HFF-Myc (cell line): Measurements from ENCODE around the gene PRKG1.

Experiments used
- DNase-seq: peaks from one replicate; pipeline ENCODE4 v3.0.0-alpha.2; 2011; ENCODE audit warnings: low read depth; ENCODE audit errors: extremely low read depth
- H3K4me3 ChIP-seq: replicated peaks from 2 replicates; pipeline ENCODE4 v1.5.1; 2011; ENCODE audit warnings: low read depth, mild to moderate bottlenecking, control low read depth, low read length
- CTCF ChIP-seq: IDR thresholded peaks from 2 replicates; pipeline ENCODE4 v1.5.1; 2012; ENCODE audit warnings: mild to moderate bottlenecking, low read depth, low read length, control low read depth; ENCODE audit errors: missing control alignments

The PRKG1 gene

DNA sequence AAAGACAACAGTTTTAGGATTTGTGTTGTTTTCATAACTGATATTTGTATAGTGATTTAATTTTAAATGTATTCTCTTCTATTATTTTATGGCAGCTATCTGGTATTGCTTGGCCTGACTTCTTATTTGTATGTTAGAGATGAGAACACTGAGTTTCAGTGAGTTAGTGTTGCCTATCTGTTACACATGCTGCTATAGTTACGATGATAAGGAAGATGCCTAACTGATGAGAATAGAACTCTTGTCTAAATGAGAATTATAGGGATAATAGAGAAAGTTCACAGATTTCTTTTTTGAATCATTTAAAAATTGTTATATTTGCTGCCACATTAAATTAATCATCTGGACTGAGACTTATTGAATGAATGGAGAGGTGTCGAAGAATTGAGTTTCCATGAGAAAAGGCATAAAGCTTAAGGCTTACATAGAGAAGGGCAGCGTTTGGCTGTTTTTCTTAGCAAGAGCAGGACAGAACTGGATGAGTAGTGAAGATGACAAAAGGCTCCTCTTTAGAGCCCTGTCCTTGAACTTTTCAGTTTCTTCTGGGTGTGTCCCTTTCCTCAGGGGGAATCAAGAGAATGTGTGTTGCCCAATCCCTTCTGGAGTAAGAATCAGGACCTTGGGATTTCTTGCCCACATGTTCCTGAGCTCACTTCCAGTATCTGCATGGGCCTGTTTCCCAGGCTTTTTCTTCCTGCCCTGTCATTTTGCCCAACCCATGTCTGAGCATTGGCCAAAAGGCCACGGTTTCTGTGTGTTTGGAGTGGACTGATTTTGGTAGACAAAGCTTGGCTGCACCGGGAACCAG, 820.7 kb downstream of the PRKG1 start:
- no peak for DNase-seq
- no peak for TF ChIP-seq CTCF
- no peak overlapping the region for H3K4me3 ChIP-seq

GRCh38 chr10:51896849-51897248, 822.6 kb downstream of the PRKG1 start:
- no peak overlapping the region for H3K4me3 ChIP-seq
- peak; percentile 52 for DNase-seq
- no peak for TF ChIP-seq CTCF

DNA sequence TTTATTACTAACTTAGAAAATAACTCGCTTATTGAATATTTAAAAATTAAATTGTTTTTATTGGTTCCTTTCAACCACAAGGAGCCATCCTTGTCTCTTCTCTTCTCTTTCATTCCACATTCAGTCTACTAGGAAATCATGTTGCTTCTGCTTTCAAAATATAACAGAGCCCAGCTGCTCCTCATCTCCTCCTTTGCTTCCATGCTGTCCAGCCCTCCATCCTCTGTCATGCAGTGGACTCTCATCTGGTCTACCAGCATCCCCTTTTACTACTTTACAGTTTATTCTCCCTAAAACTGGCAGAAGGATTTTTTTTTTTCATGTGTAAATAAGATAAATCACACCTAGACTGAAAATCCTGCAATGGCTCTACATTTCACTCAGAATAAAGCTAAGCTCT, 823.3 kb downstream of the PRKG1 start:
- H3K4me3 ChIP-seq = no peak overlapping the region

GRCh38 chr10:51900180-51900579, 825.9 kb downstream of the PRKG1 start:
- no peak overlapping the region for H3K4me3 ChIP-seq
- no peak for TF ChIP-seq CTCF
- DNase-seq = no peak

More for the DNA sequence above, 823.3 kb downstream of the PRKG1 start:
- TF ChIP-seq CTCF = no peak
- DNase-seq = no peak

GRCh38 chr10:51903675-51904074, 829.4 kb downstream of the PRKG1 start:
- no peak for DNase-seq
- TF ChIP-seq CTCF = no peak
- H3K4me3 ChIP-seq = no peak overlapping the region

GRCh38 chr10:51905032-51905431, 830.7 kb downstream of the PRKG1 start:
- no peak for TF ChIP-seq CTCF
- no peak for DNase-seq

GRCh38 chr10:51907361-51907760, 833.1 kb downstream of the PRKG1 start:
- DNase-seq = no peak
- TF ChIP-seq CTCF = no peak
- no peak overlapping the region for H3K4me3 ChIP-seq

More at GRCh38 chr10:51905032-51905431, 830.7 kb downstream of the PRKG1 start:
- no peak overlapping the region for H3K4me3 ChIP-seq
